GM19324 (cell line): ENCODE data around the gene ERCC2.

Source experiments
- ATAC-seq: cut with Tn5 transposase; IDR thresholded peaks from one replicate; pipeline ENCODE4 v1.9.1; 2021; ENCODE audit warnings: mild to moderate bottlenecking, moderate library complexity; ENCODE audit not compliant: unreplicated experiment, low FRiP score

Gene ERCC2

GRCh38 chr19:45356760-45357444 is 13.5 kb downstream of the ERCC2 start:
- no peak for ATAC-seq

GRCh38 chr19:45355910-45356309 is 14.5 kb downstream of the ERCC2 start:
- ATAC-seq = no peak

GRCh38 chr19:45355402-45355801 is 15.0 kb downstream of the ERCC2 start:
- ATAC-seq = no peak

- no peak for ATAC-seq
Measured at GRCh38 chr19:45354241-45354842, 16.0 kb downstream of the ERCC2 start.

- no peak for ATAC-seq
Measured at GRCh38 chr19:45352914-45353796, 17.2 kb downstream of the ERCC2 start.

- ATAC-seq = no peak
Measured at GRCh38 chr19:45352471-45352870, 17.9 kb downstream of the ERCC2 start.

GRCh38 chr19:45352062-45352461 is 18.3 kb downstream of the ERCC2 start:
- no peak for ATAC-seq

DNA sequence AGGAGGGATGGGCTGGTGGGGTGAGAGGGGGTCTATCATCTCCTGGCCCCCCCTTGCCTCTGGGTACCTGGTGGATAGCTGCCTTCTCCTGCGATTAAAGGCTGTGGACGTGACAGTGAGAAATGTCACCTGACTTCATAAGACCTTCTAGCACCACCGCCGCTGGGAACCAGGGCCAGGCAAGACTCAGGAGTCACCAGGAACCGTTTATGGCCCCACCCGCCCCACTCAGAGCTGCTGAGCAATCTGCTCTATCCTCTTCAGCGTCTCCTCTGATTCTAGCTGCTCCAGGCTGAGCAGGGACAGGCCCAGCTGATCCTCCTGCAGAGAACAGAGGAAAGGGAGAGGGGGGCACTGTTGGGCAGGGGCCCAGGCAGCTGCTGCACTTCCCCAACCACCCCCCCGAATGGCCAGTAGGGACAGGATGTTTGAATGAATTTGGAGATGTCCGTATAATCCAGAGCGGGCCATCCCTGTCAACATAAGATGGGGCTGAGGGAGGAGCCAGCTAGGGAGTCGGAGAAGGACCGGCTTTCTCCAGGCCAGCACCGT is 18.9 kb downstream of the ERCC2 start:
- ATAC-seq = no peak

DNA sequence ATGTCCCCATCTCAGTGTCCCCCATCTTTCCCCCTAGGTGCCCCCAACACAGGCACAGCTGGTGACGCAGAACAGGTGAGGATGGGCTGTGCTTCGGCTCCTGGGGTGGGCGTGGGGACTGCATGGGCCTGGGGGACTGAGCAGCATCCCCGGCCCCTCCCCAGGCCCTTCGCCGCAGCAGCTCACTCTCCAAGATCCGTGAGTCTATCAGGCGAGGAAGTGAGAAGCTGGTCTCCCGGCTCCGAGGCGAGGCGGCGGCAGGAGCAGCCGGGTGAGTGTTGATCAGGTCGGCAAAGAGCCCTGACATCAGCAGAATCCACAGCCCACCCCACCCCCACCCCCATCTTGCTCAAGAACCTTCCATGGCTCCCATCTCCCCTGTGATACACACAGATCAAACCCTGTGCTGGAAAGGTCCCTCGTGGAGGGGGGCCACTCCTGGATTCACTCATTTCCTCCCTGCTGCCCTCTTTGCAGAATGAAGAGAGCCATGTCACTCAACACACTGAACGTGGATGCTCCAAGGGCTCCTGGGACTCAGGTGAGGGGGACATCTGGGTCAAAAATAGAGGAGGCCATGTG is 19.8 kb downstream of the ERCC2 start:
- no peak for ATAC-seq

DNA sequence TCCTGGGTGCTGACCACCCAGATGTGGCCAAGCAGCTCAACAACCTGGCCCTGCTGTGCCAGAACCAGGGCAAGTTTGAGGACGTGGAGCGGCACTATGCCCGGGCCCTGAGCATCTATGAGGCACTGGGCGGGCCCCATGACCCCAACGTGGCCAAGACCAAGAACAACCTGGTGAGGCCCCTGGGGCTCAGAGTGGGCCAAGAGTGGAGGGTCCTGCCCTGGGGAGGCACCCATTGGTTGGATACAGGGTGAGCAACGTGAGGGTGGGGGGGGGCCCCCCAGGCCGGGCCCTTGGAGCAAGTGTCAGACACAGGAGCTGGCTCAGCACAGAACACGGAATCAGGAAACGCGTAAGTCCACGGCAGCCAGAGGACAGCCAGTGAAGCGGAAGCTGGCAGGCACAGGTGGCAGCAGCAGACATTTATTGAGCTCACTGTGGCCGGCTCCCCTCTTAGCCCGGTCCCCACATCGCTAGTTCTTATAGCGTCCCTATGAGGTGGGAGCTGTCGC is 20.9 kb downstream of the ERCC2 start:
- ATAC-seq = no peak

DNA sequence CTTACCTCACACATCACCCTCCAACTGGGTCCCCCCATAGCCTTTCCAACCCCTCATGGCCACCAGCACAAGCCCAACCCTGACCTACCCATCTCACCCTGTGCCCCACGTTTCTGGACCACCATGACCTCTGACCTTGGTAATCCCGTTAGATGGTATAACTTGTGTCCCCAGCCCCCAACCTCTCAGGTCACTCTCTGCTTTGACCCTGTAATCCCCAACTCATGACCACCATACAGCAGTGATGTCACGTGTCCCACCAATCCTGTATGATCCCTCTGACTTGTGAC is 21.3 kb downstream of the ERCC2 start:
- no peak for ATAC-seq

- no peak for ATAC-seq
Measured at GRCh38 chr19:45348367-45349125, 21.8 kb downstream of the ERCC2 start.

GRCh38 chr19:45347570-45348366 is 22.6 kb downstream of the ERCC2 start:
- no peak for ATAC-seq

GRCh38 chr19:45346449-45346848 is 23.9 kb downstream of the ERCC2 start:
- ATAC-seq = no peak

DNA sequence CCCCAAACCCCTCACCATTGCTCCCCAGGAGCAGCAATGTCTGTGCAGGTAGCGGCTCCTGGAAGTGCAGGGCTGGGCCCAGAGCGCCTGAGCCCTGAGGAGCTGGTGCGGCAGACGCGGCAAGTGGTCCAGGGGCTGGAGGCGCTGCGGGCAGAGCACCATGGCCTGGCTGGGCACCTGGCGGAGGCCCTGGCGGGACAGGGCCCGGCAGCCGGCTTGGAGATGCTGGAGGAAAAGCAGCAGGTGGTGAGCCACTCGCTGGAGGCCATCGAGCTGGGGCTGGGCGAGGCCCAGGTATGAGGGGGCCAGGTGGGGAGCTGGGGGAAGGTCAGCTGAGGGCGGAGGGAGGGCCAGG is 24.9 kb downstream of the ERCC2 start:
- ATAC-seq = no peak

GRCh38 chr19:45344621-45345505 is 25.5 kb downstream of the ERCC2 start:
- ATAC-seq = no peak

DNA sequence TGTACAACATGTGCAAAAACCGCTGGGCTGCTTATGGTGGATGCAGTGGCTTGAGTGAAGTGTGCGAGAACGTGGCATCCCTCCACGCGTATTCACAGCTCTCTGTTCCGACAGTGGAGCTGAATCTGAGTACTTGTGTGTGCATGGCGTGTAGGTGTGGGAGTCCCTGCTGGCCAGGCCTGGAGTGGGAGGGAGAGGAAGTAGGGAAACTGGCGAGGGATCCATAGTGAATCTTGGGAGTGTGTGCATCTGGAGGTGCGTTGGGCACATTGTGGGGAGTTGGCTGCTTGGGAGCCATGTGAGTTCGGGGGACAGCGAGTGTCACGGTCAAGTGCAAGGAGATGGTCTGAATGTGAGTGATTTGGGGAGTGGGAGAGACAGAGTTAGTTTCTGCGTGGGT is 27.5 kb downstream of the ERCC2 start:
- no peak for ATAC-seq

GRCh38 chr19:45340899-45341453 is 29.4 kb downstream of the ERCC2 start:
- ATAC-seq = no peak
